BLaER1 treated with 17β-estradiol and CSF1 and Interleukin-3, amounts not matched to agents 10 nM and 100 nM (cell line): ENCODE results near the gene ALX3.

Experiments used
- H3K27ac ChIP-seq, 11 experiments: shearing (Covaris generic); formaldehyde crosslinking; 2 replicates each; pipeline ENCODE4 v1.8.1; 2022
- H3K27me3 ChIP-seq, 11 experiments: shearing (Covaris generic); formaldehyde crosslinking; 2 replicates each; pipeline ENCODE4 v1.8.1; 2022
- H3K36me3 ChIP-seq, 11 experiments: shearing (Covaris generic); formaldehyde crosslinking; 2 replicates each; pipeline ENCODE4 v1.8.1; 2022
- H3K4me1 ChIP-seq, 10 experiments: shearing (Covaris generic); formaldehyde crosslinking; 2 replicates each; pipeline ENCODE4 v1.8.1; 2022
- H3K4me2 ChIP-seq, 11 experiments: shearing (Covaris generic); formaldehyde crosslinking; 2 replicates each; pipeline ENCODE4 v1.8.1; 2022
- H3K4me3 ChIP-seq, 10 experiments: shearing (Covaris generic); formaldehyde crosslinking; 2 replicates each; pipeline ENCODE4 v1.8.1; 2022
- H3K9ac ChIP-seq, 11 experiments: shearing (Covaris generic); formaldehyde crosslinking; 2 replicates each; pipeline ENCODE4 v1.8.1; 2022
- H3K9me3 ChIP-seq, 11 experiments: shearing (Covaris generic); formaldehyde crosslinking; replicated peaks in 1 of 11; 2 replicates each; pipeline ENCODE4 v1.8.1; 2022
- H4K20me1 ChIP-seq, 11 experiments: shearing (Covaris generic); formaldehyde crosslinking; 2 replicates each; pipeline ENCODE4 v1.8.1; 2022
- Cebpa-rat ChIP-seq, 11 experiments: shearing (Covaris generic); IDR thresholded peaks; 2 replicates each; pipeline ENCODE4 v1.8.1; 2022

The ALX3 gene

GRCh38 chr1:110070282-110070669 is 196 bp downstream of the ALX3 start:
- peaks cover 0 to 59% (median 47%) of the 10 kb centered on the region in 11 experiments; a peak in 18 of 22 replicates for H4K20me1 ChIP-seq
- peak overlapping the region in 8 of 11 experiments; percentile 24 to 45 (median 33); a peak in 6 of 22 replicates for H3K4me2 ChIP-seq
- no peak for TF ChIP-seq Cebpa-rat (IDR thresholded peaks at IDR 0.05)
- peaks cover 0 to 12% (median 4%) of the 10 kb centered on the region in 10 experiments; a peak in 11 of 20 replicates for H3K4me1 ChIP-seq
- H3K9ac ChIP-seq = no peak overlapping the region
- peaks cover 0 to 12% (median 0%) of the 10 kb centered on the region in 11 experiments; a peak in 4 of 22 replicates for H3K9me3 ChIP-seq
- H3K27me3 ChIP-seq = peaks cover 79 to 99% (median 93%) of the 10 kb centered on the region in 11 experiments
- no peaks in the 10 kb centered on the region for H3K36me3 ChIP-seq
- peak overlapping the region in 2 of 10 experiments; percentile 14 to 30; a peak in 2 of 20 replicates for H3K4me3 ChIP-seq
- no peak overlapping the region for H3K27ac ChIP-seq

DNA sequence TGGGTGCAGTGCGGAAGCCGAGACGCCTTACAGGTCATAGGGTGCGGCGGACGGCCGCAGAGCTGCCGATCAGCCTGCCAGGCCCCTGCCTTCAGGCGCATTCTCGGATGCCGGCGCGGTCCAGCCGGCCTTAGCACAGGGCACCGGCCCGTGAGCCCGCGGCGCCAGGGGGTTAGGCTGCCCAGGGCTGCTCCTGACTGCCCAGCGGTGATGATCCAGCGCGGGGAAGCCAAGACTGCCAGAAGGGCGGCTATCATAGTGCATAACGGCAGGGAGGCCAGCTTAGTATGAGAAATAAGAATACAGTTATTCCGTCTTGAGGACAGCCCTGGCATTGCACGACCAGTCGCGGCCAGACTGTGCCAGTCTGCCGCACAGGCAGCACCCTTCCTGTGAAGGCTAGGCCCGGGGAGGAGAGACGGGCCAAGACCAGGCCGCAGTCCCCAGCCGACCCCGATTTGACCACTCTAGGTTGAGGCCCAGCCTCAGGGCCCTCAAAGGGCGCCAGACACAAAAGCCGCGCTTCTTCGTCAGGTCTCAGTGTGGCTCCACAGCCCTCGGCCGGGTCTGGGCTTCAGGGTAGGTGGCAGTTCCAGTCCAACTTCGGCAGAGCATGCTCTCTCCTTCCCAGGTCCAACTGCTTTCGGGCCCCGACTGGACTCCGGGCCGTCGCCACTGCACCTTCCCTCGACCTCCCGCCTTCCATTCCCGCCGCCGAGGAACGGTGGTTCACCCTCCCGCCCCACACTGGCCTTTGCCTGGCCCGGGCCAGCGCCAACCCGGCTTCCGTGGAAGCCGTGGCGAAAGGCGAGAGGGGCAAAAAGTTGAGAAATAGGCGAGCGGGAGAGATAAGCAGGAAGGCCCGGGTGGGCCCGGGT is 829 bp downstream of the ALX3 start:
- Histone ChIP-seq H3K4me1 (peaks cover 5 to 16% (median 10%) of the 10 kb centered on the region in 10 experiments), H3K36me3 (no peaks in the 10 kb centered on the region), H3K4me3 (peak overlapping the region in 2 of 10 experiments; percentile 14 to 30; a peak in 1 of 20 replicates), H3K27ac (no peak overlapping the region), H3K9ac (no peak overlapping the region), H3K27me3 (peaks cover 86 to 100% (median 97%) of the 10 kb centered on the region in 11 experiments), H4K20me1 (peaks cover 0 to 65% (median 50%) of the 10 kb centered on the region in 11 experiments; a peak in 18 of 22 replicates), H3K9me3 (peaks cover 0 to 12% (median 0%) of the 10 kb centered on the region in 11 experiments; a peak in 4 of 22 replicates), H3K4me2 (peak overlapping the region in 6 of 11 experiments; percentile 24 to 45 (median 33); a peak in 2 of 22 replicates)
- no peak for TF ChIP-seq Cebpa-rat (IDR thresholded peaks at IDR 0.05)

DNA sequence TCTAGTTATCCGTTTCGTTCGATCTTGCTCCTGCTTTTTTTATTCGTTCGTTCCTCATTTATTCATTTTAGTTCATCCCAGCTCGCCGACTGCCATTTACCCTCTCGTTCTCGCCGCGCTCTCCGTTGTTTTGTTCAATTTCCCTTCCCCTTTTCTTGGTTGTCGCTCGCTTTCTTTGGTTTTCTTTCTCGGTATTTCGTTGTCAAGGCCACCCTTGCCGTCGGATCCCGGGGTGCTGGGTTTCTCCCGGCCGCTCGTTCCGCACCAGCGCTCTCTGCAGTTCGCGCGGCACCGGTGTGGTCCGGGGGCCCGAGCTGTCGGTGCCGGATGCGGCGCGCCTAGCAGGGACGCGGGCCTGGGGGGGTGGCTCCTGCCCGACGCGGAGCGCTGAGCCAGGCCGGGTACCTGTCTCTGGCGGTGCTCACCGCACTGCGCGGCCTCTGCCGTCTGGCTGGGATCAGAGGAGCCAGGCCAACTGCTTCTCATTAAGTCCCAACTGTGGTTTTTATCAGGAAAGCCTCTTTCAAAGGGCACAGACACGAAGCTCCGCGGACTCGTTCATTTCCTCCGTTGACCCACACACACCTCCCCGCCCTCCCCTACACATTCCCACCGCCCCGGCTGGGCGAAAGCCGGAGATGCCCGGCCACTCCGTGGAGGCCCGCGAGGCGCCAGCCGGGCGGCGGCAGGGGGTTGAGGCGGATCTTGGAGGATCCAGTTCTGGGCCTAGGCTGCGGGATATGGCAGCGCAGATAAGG is 1.6 kb downstream of the ALX3 start:
- no peak for TF ChIP-seq Cebpa-rat (IDR thresholded peaks at IDR 0.05)
- Histone ChIP-seq H3K27ac (no peak overlapping the region), H3K4me1 (peaks cover 9 to 19% (median 16%) of the 10 kb centered on the region in 10 experiments), H3K27me3 (peaks cover 86 to 97% (median 90%) of the 10 kb centered on the region in 11 experiments), H3K4me3 (no peak overlapping the region), H4K20me1 (peaks cover 0 to 73% (median 58%) of the 10 kb centered on the region in 11 experiments; a peak in 18 of 22 replicates), H3K9ac (no peak overlapping the region), H3K9me3 (peaks cover 0 to 12% (median 0%) of the 10 kb centered on the region in 11 experiments; a peak in 4 of 22 replicates), H3K36me3 (no peaks in the 10 kb centered on the region), H3K4me2 (0 out of 22 replicates have a peak overlapping the region, but pooled peaks of 1 of the 11 experiments have one; percentile 24)

GRCh38 chr1:110067893-110068645 is 2.4 kb downstream of the ALX3 start:
- Histone ChIP-seq H4K20me1 (peaks cover 0 to 81% (median 63%) of the 10 kb centered on the region in 11 experiments; a peak in 18 of 22 replicates), H3K9me3 (peaks cover 0 to 12% (median 0%) of the 10 kb centered on the region in 11 experiments; a peak in 4 of 22 replicates), H3K9ac (no peak overlapping the region), H3K27ac (no peak overlapping the region), H3K36me3 (no peaks in the 10 kb centered on the region; a peak in 1 of 22 replicates), H3K27me3 (peaks cover 81 to 89% (median 84%) of the 10 kb centered on the region in 11 experiments), H3K4me2 (no peak overlapping the region; a peak in 1 of 22 replicates), H3K4me1 (peaks cover 9 to 21% (median 16%) of the 10 kb centered on the region in 10 experiments), H3K4me3 (no peak overlapping the region)
- TF ChIP-seq Cebpa-rat (IDR thresholded peaks at IDR 0.05) = no peak

- Histone ChIP-seq H3K4me2 (no peak overlapping the region), H3K9me3 (peaks cover 0 to 12% (median 0%) of the 10 kb centered on the region in 11 experiments; a peak in 4 of 22 replicates), H3K27ac (no peak overlapping the region), H4K20me1 (peaks cover 0 to 87% (median 63%) of the 10 kb centered on the region in 11 experiments; a peak in 18 of 22 replicates), H3K27me3 (peaks cover 75 to 84% (median 78%) of the 10 kb centered on the region in 11 experiments), H3K4me3 (no peak overlapping the region), H3K4me1 (peaks cover 9 to 26% (median 20%) of the 10 kb centered on the region in 10 experiments), H3K9ac (no peak overlapping the region), H3K36me3 (no peaks in the 10 kb centered on the region; a peak in 1 of 22 replicates)
- no peak for TF ChIP-seq Cebpa-rat (IDR thresholded peaks at IDR 0.05)
Measured at GRCh38 chr1:110067479-110067892, 3.0 kb downstream of the ALX3 start.

DNA sequence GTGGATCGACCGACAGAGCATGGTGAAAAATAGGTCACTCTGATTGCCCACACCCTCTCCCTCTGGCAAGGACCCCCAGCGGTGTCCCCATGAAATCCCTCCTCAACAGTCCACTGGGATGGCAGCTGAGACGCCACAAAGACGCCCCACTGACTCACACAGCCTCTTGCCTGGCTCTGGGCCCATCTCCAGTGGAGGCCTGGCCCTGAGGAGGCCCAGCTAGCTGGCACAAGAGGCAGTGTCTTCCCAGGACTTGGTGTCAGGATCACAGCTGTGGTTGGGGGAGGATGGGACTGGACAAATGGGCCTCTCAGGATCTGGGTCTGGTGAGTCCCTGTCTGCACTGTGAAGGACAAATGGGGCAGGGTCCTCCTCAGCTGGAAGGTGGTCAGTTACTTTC is 4.6 kb downstream of the ALX3 start:
- Histone ChIP-seq H4K20me1 (peaks cover 0 to 92% (median 55%) of the 10 kb centered on the region in 11 experiments; a peak in 19 of 22 replicates), H3K27me3 (peaks cover 59 to 67% (median 62%) of the 10 kb centered on the region in 11 experiments)

DNA sequence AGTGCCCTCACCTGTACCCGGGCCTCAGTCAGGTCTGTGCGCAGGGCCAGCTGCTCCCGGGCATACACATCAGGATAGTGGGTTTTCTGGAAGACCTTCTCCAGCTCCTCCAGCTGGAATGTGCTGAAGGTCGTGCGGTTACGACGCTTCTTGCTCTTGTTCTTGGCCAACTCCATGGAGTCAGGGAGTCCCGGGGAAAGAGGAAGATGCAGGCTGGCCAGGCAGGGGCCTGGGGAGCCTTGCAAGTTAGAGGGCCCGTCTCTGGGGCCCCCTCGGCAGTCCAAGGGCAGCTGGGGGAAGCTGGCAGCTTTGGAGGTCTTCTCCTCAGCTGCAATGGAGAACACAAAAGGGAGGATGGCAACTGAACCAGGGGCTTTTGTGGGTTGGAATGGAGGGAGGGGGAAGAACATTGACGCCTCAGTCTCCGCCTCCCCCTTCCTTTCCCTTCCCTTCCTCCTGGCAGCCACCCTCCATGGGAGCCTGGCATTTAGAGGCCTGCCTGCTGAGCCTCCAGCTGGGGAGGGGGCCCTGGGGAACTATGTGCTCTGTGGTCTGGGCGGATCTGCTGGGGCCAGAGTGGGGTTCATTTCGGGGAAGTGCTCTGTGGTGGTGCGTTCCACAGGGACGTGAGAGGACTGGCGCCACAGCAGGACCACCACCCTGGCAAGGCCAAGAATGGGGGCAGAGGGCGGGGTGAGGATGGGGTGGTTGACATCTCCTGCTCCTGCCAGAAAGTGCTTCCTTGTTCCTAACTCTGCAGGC is 5.7 kb downstream of the ALX3 start:
- H3K36me3 ChIP-seq = peaks cover 0 to 21% (median 14%) of the 10 kb centered on the region in 11 experiments; a peak in 14 of 22 replicates
- H3K27me3 ChIP-seq = peaks cover 48 to 56% (median 51%) of the 10 kb centered on the region in 11 experiments
- H3K27ac ChIP-seq = no peak overlapping the region
- TF ChIP-seq Cebpa-rat (IDR thresholded peaks at IDR 0.05) = no peak
- peaks cover 9 to 35% (median 28%) of the 10 kb centered on the region in 10 experiments for H3K4me1 ChIP-seq
- H4K20me1 ChIP-seq = peaks cover 4 to 87% (median 48%) of the 10 kb centered on the region in 11 experiments; a peak in 19 of 22 replicates
- no peak overlapping the region for H3K9ac ChIP-seq
- peaks cover 0 to 12% (median 0%) of the 10 kb centered on the region in 11 experiments; a peak in 4 of 22 replicates for H3K9me3 ChIP-seq
- peak overlapping the region; percentile 6 to 69 (median 63); a peak in 21 of 22 replicates for H3K4me2 ChIP-seq
- no peak overlapping the region for H3K4me3 ChIP-seq

More for the DNA sequence above, 4.6 kb downstream of the ALX3 start:
- Histone ChIP-seq H3K4me3 (no peak overlapping the region), H3K4me2 (no peak overlapping the region), H3K9me3 (peaks cover 0 to 12% (median 0%) of the 10 kb centered on the region in 11 experiments; a peak in 4 of 22 replicates), H3K36me3 (peaks cover 0 to 11% (median 4%) of the 10 kb centered on the region in 11 experiments; a peak in 11 of 22 replicates), H3K9ac (no peak overlapping the region), H3K4me1 (peaks cover 9 to 38% (median 31%) of the 10 kb centered on the region in 10 experiments), H3K27ac (no peak overlapping the region)
- no peak for TF ChIP-seq Cebpa-rat (IDR thresholded peaks at IDR 0.05)
